HG03565 (cell line): ENCODE results near the gene NFKBIZ.
"Not testable (repeated sequence)": the region's sequence is repeated elsewhere in the genome, so short reads cannot be mapped to it uniquely, and the experiment has no call there.

Experiments
- ATAC-seq: cut with Tn5 transposase; IDR thresholded peaks from one replicate; pipeline ENCODE4 v1.9.1; 2021; ENCODE audit warnings: mild to moderate bottlenecking, moderate library complexity; ENCODE audit not compliant: unreplicated experiment

NFKBIZ gene

GRCh38 chr3:101868534-101869464 is 19.5 kb downstream of the NFKBIZ start:
- no peak for ATAC-seq

GRCh38 chr3:101870138-101870537 is 20.8 kb downstream of the NFKBIZ start:
- ATAC-seq = no peak

GRCh38 chr3:101873619-101874018 is 24.3 kb downstream of the NFKBIZ start:
- ATAC-seq = no peak

- ATAC-seq = no peak
Observed at GRCh38 chr3:101876142-101876541, 26.8 kb downstream of the NFKBIZ start.

- ATAC-seq = no peak
Observed at GRCh38 chr3:101878589-101878988, 29.3 kb downstream of the NFKBIZ start.

DNA sequence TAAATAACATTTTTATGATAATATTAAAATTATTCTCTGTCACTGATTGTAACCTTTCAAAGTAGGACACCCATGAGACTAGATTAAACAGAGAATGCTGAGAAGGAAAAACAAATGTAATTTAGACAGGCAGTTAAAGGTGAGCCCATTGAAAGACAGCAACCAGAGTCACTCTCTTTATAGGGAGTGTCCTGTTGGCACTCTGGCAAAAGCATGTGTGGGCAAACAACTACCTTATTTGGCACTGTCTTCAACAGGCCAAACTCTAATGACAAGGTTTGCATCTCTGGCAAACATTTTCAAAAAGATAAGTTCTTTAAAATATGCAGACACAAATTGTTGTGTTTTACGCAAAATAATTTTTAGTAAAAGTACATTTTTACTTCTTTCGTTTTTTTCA is 29.8 kb downstream of the NFKBIZ start:
- ATAC-seq = no peak

DNA sequence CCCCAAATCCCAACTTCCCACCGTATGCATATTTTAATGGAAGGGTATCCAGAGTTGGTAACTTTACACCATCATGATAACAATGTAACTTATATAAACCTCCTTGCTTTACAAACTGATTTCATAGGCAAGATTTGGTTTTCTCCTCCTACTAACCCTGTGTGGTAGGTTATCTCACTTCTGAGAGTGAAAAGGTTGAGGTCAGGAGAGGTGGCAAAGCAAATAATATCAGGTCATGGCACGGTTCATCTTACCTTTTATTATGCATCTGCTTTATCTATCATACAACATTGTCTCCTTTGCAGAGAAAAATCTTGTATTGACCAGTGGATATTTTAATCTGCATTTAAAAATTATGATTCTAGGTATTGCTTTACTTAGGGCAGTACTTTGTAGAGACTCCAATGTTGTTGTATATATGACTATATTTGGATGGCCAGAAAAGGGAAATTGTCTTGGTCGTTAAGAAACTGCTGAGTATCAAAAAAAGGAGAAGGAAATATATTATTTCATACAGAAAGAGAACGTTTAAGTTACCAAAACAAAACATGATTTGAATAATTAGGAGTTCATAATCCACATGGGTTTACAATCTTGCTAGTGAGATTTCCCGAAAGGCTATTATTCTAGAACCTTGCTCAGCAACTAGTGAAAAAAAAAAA is 30.4 kb downstream of the NFKBIZ start:
- ATAC-seq = no peak

DNA sequence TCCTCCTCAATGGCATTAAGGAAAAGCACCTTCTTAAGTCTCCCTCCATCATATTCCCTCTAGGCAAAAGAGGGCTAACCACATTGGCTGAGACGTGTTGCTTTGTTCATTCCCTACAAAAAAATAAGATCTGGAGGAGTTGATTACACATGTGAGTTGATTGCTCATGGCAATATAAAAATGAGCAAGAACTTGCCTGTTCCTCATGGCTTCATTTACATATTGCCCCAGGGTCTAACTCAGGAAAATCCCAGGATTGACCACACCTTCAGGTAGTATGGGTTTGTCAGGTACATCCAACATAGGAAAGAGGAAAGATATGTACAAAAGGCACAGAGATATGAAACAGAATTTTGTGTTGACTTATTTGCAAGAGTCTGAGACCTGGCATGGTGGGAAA is 35.5 kb downstream of the NFKBIZ start:
- no peak for ATAC-seq

- ATAC-seq = not testable (repeated sequence)
Observed at GRCh38 chr3:101885584-101885983, 36.3 kb downstream of the NFKBIZ start.

GRCh38 chr3:101886626-101887025 is 37.3 kb downstream of the NFKBIZ start:
- no peak for ATAC-seq

DNA sequence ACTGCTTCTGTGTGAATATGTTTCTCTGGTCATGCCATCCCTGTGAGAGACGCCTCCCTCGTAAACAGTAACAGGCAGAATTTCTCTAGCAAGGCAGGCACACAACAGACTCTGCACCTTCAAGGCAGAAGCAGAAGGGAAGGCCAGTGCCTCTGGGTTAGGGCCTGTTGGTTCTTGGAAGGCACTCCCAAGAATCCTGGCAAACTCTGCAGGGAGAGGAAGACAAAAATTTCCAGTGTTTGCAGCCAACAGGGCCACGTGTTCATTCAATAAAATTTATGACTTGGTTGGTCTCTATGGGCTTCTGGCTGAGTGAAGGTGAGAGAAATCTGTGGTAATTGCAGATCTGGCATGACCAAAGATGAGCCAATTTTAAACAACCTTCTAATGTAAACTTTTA is 39.3 kb downstream of the NFKBIZ start:
- no peak for ATAC-seq

DNA sequence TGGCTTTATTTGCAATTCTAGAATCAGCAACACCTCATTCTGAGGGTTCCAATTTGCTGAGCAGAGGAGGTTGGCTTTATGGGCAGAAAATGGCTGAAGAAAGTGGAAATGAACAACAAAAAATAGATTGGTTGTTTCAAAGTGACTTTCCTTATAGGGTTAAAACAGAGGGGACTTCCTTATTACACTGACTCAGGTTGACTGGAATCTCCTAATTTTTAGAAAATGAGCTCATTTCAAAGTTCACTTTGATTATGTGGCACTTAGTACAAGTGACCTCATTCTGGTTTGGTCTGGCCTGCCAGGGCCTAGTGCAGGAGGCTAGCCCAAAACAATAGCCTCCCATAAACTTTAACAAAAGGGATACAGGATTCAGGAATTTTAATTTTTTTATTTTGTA is 41.4 kb downstream of the NFKBIZ start:
- peak; percentile 67 for ATAC-seq

DNA sequence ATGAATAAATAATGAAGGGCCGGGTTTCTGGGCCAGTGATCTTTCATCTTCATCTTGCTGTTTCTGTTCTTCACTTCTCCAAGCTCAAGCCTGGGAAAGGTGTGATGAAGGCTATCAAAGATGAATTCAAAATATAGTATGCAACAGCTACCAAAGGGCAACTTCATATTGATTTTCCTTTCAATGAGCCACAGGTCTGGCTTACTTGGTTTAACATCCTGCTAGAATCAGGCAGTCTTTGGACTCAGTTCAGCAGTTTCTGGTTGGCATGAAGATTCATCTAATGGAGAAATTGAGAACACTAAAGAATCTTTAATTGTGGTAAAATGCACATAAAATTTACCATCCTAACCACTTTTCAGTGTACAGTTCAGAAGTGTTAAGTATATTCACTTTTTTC is 43.3 kb downstream of the NFKBIZ start:
- no peak for ATAC-seq

DNA sequence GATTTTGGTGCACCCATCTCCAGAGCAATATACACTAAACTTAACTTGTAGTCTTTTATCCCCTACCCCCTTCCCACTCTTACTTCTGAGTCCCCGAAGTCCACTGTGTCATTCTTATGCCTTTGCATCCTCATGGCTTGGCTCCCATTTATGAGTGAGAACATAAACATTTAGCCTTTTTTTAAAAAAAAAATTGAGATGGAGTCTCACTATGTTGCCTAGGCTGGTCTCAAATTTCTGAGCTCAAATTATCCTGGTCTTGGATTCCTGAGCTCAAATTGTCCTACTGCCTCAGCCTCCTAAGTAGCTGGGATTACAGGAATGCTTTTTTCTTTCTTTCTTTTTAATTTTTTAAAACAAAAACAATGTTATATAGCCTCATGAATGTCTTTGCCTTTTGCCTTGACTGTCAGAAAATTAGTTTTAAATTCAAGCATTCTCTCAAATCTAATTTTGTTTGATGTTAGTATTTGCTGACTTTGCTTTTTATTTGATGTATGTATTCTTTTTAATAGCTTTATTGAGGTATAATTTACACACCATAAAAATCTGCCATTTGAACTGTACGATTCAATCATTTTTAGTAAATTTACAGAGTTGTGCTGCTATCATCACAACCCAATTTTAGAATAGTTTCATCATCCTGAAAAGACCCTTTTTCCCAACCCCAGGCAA is 46.9 kb downstream of the NFKBIZ start:
- ATAC-seq = no peak

GRCh38 chr3:101897013-101897412 is 47.7 kb downstream of the NFKBIZ start:
- no peak for ATAC-seq

- ATAC-seq = no peak
Observed at GRCh38 chr3:101898039-101898438, 48.7 kb downstream of the NFKBIZ start.

- ATAC-seq = peak; percentile 83
Observed at GRCh38 chr3:101898752-101899169, 49.4 kb downstream of the NFKBIZ start.

DNA sequence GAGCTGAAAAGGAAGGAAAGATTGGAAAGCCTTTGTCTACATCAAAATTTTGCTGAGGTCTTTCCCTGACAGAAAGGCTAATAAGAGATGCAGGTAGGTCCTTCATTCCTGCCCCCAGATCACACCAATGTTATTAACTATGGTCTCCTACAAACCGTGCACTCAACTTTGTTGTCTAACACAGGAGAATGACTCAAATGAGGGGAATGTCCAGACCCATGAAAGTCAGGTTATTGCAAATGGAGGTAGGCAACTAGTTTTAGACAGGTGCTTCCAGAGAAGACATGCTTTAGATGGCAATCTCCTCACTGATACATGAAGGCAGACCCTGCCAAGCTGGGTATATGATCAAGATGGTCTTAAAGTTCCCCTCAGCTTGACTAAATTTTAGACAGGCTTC is 51.0 kb downstream of the NFKBIZ start:
- no peak for ATAC-seq

DNA sequence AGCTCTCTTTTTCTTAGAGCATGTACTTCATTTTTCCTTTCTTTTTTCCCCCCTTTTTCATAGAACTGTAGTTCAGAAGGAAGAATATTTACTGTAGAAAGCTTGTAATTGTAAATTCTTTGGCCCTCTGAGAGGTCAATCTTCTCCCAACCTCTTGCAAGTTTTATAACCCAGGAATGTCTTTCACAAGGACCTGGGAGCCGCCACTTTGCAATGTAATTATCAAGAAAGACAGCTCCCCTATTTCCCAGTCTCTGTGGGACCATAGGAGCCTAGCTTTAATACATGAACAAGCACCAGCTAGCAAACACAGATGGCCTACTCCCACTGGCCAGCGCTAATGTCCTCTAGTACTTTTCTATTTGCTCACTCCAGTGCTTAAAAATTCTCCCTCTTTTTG is 51.4 kb downstream of the NFKBIZ start:
- no peak for ATAC-seq

DNA sequence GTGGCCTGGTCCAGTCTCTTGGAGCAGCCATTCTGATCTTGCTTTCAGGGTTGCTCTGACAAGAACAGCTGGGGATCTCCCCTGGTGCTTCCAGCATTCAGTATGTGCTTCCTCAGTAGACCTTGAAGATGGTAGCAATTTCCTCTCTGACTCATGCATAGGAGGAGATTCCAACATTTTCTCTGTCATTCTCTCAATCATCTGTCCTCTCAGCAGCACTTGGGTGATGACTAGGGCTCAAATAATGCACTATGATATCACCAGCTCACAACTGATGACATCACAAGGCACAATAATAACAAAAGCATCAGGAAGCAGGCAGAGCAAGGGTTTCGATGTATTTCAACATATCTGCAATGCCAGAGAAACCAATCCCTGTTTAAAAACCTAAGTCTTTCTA is 52.7 kb downstream of the NFKBIZ start:
- ATAC-seq = peak; percentile 31

- no peak for ATAC-seq
Observed at GRCh38 chr3:101903451-101903871, 54.1 kb downstream of the NFKBIZ start.

GRCh38 chr3:101905573-101905972 is 56.3 kb downstream of the NFKBIZ start:
- not testable (repeated sequence) for ATAC-seq
